ENCODE data around the gene TBL1XR1.

DNA sequence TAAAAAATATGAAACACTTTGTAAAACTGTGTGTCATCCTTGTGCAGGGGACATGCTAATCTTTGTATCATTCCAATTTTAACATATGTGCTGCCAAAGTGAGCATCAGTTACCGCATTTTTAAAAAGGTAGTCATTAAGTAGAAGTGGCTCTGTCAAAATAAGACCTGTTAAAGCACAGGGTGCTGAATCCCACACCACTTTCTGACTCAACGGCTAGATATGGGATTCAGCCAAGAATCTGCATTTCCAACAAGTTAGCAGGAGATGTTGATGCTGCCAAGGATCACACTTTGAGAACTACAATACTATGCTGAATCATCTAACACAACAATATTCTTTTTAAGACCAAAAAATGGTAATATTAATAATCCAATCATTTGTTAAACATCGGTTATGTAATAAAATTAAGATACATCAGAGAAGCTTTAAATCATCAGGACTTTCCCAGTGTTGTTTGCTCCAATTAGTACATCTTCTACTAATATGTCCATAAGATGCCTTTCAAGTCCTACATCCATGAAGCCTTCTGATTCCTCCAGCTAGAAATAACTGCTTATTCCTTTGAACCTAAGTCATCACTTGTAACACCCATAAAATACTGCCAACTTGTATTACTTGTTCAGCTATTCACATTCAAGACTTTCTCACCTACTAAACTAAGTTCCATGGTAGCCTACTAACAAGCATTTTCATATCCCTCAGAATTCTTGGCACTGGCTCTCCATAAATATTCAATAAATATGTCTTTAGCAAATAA lies 71.1 kb downstream of the TBL1XR1 start:
- TF ChIP-seq, protein P1, sequence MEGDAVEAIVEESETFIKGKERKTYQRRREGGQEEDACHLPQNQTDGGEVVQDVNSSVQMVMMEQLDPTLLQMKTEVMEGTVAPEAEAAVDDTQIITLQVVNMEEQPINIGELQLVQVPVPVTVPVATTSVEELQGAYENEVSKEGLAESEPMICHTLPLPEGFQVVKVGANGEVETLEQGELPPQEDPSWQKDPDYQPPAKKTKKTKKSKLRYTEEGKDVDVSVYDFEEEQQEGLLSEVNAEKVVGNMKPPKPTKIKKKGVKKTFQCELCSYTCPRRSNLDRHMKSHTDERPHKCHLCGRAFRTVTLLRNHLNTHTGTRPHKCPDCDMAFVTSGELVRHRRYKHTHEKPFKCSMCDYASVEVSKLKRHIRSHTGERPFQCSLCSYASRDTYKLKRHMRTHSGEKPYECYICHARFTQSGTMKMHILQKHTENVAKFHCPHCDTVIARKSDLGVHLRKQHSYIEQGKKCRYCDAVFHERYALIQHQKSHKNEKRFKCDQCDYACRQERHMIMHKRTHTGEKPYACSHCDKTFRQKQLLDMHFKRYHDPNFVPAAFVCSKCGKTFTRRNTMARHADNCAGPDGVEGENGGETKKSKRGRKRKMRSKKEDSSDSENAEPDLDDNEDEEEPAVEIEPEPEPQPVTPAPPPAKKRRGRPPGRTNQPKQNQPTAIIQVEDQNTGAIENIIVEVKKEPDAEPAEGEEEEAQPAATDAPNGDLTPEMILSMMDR (conservative IDR thresholded peaks at IDR 0.05 in 1 of 2, IDR thresholded peaks at IDR 0.05 in 1 of 2; ENCODE audit: extremely low read depth in 1 of 2, insufficient read depth in 1 of 2, low read depth in 1 of 2, low read length in 2 of 2): no peak
- TF ChIP-seq EZH2 (IDR thresholded peaks at IDR 0.05; ENCODE audit: borderline replicate concordance, low read length): no peak
